GM12872 (cell line): ENCODE results near the gene ANO6.

Experiments
- CTCF ChIP-seq: IDR thresholded peaks from 3 replicates; pipeline ENCODE4 v1.5.1; 2011; ENCODE audit warnings: low read depth, mild to moderate bottlenecking, low read length, moderate library complexity; ENCODE audit not compliant: insufficient read depth

The ANO6 gene

GRCh38 chr12:45298721-45299692 is 83.1 kb downstream of the ANO6 start:
- no peak for TF ChIP-seq CTCF

- no peak for TF ChIP-seq CTCF
These were observed 86.9 kb downstream of the ANO6 start for GRCh38 chr12:45302621-45303369.

DNA sequence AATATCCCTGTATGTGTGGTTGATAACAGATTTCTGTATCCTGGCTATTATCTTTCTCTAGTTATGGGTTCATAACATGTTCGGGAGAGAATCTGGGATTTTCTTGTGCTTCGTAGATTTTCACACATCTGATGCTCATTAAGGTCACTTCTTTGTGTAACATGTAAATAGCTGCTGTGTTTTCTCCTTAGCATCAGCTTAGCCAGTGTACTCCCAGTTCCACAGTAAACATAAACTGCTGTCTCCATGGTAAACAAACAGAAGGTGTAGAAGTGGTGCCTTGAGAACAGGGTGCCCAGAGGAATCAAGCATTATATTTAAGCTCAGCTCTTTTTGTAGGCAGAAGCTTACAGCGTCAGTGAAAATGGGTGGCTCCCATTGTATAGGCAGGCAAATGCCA is 88.0 kb downstream of the ANO6 start:
- TF ChIP-seq CTCF: no peak

- TF ChIP-seq CTCF: no peak
These were observed 88.8 kb downstream of the ANO6 start for GRCh38 chr12:45304514-45305178.

DNA sequence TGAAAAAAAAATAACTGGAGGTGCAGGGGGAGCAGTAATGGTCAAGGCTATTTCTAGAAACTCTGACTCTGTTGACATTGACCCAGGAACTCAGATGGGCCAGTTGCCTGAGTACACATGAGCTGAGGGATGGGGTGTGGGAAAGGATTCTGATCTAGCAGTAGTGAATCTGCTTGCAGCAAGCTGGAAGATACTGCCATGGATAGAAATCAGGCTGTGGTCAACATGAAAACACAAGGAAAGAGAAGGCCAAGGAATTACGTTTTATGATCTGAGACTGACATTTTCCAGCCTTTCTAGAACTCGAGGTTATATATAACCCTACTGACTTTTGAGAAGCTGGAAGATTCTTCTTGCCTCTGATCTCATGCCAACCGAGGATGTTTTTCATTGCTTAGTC is 90.0 kb downstream of the ANO6 start:
- no peak for TF ChIP-seq CTCF

DNA sequence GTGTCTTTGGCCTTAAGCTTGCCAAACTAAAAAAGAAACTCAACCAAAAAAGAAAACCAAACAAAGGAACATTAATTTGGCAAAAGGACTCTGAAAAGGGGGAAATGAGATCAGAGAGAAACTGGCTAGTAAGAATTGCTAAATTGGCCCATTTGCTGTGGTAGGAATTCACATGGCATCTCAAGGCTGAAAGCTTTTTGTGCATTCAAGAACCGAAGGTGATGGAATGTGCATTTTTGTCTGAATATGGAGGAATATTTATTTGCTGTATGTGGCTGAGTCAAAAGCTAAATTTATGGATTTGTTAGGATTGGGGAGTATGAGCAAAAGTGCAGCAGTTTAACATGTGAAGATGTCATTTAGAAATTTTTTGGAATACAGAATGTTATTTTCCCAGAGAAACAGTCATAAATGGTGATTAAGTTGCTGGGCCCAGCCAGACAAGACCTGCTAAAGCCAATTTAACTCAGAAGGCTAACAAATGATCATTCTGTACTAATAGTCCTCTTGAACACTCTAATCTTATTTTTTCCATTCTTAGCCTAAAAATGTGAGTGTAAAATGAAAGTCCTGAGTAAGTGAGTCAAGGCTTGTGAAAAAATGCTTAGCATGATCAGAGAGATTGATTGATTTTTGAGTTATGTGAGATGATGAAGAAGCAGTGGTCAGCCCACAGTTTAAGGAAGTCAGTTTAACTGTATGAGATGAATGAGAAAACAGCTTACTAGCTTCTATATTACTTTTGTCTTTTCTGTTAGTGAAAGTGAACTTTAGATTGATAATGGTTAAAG is 94.1 kb downstream of the ANO6 start:
- no peak for TF ChIP-seq CTCF
